Natural killer cell (primary cell): ENCODE results near the gene PPP5C. TPM values are rescaled to one million over a fixed set of nuclear protein-coding genes. Genes with fewer than 3 reads are reported as not detected.

Experiments
- ATAC-seq, 3 donors: fragments of 150-1000 bp in 2 of 3; fragments of 200-7000 bp in 1 of 3; cut with Tn5 transposase; 1 replicate in 1 of 3; 2 replicates in 2 of 3; pipeline ENCODE4 v1.10.0; 2021; ENCODE audit warnings: mild to moderate bottlenecking in 2 of 3, moderate library complexity in 2 of 3
- DNase-seq, 2 donors: peaks; one replicate each; pipeline versions ENCODE4 v3.0.0 to v3.0.0-alpha.2; 2013 to 2021; ENCODE audit warnings: mixed read lengths in 1 of 2
- H3K27ac ChIP-seq: one replicate; pipeline ENCODE4 v1.5.1; 2013; ENCODE audit warnings: mild to moderate bottlenecking, low read length
- H3K27me3 ChIP-seq: one replicate; pipeline ENCODE4 v1.6.1; 2013; ENCODE audit warnings: low read length; ENCODE audit not compliant: control insufficient read depth, insufficient read depth
- H3K36me3 ChIP-seq: one replicate; pipeline ENCODE4 v1.6.1; 2013; ENCODE audit warnings: low read length; ENCODE audit not compliant: control insufficient read depth, insufficient read depth
- H3K4me1 ChIP-seq: one replicate; pipeline ENCODE4 v1.6.1; 2013; ENCODE audit warnings: low read length; ENCODE audit not compliant: control insufficient read depth, insufficient read depth
- H3K4me3 ChIP-seq: one replicate; pipeline ENCODE4 v1.5.1; 2013; ENCODE audit warnings: low read length
- H3K9me3 ChIP-seq: one replicate; pipeline ENCODE4 v1.6.1; 2013; ENCODE audit warnings: low read length; ENCODE audit not compliant: control insufficient read depth, insufficient read depth
- H3K27ac Mint-ChIP-seq, 2 donors: one replicate each; pipeline ENCODE4 v1.8.0; 2022; ENCODE audit warnings: mild to moderate bottlenecking in 2 of 2, mixed read lengths in 2 of 2, moderate library complexity in 1 of 2
- H3K27me3 Mint-ChIP-seq, 2 donors: one replicate each; pipeline ENCODE4 v1.8.0; 2022; ENCODE audit warnings: low read depth in 2 of 2, mixed read lengths in 2 of 2
- H3K36me3 Mint-ChIP-seq: one replicate; pipeline ENCODE4 v1.8.0; 2022; ENCODE audit warnings: mixed read lengths
- H3K4me1 Mint-ChIP-seq, 2 donors: one replicate each; pipeline ENCODE4 v1.8.0; 2022; ENCODE audit warnings: mixed read lengths in 2 of 2
- H3K4me3 Mint-ChIP-seq: one replicate; pipeline ENCODE4 v1.8.0; 2022; ENCODE audit warnings: mild to moderate bottlenecking, moderate library complexity, mixed read lengths
- H3K9me3 Mint-ChIP-seq, 2 donors: one replicate each; pipeline ENCODE4 v1.8.0; 2022; ENCODE audit warnings: mixed read lengths in 2 of 2
- WGBS: methylation state at CpG from one replicate; pipeline ENCODE4 v1.1.7; 2013; ENCODE audit warnings: missing lambda C conversion rate; ENCODE audit not compliant: insufficient coverage; 5-methylcytosine and 5-hydroxymethylcytosine counted together
- intact Hi-C: fragments of 100-400 bp; cut with micrococcal nuclease; formaldehyde crosslinking; loops from one replicate; pipeline ENCODE4 v1.14.2; 2022
- total RNA-seq, 4 donors: library from RNA; stranded (reverse); fragments of 120-200 nt in 1 of 4; gene quantifications; one replicate each; pipeline versions ENCODE4 v1.2.3 to v1.2.4, GENCODE V29; 2013 to 2022
- TF ChIP-seq, protein P1 (sequence below): fragments of 200-600 bp; IDR thresholded peaks from one replicate; pipeline ENCODE4 v1.8.0; 2022; ENCODE audit warnings: antibody characterized with exemption

The PPP5C gene
- total RNA-seq, 3 donors from 2014 or later (not counting 1 experiment from before 2014, with no cell fraction given) = 95.4 to 106 (median 98.4) TPM

DNA sequence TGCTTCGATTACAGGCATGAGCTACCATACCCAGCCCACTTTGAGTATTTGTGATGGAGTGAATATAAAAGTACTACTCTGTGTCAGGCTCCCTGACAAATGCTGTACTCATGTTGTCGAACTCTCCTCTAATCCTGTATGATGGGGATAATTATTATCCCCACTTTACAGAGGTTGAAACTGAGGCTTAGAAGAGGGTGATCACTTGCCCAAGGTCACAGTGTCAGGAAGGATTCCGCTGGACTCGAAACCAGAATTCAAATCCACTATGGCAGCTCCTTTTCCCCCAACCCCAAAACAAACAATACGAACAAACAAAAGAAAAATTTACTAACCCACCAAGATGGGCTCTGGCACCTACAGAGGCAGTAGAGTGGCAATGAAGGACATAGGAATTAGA lies 1.7 kb upstream of the PPP5C start:
- H3K9me3 Mint-ChIP-seq = no peaks in the 10 kb centered on the region
- DNase-seq = no peak
- peak overlapping the region; percentile 90 to 94 for H3K27ac Mint-ChIP-seq
- 91% methylated on average over 3 of the region's 5 CpGs for WGBS
- Histone ChIP-seq H3K9me3 (no peaks in the 10 kb centered on the region), H3K4me3 (no peak overlapping the region), H3K36me3 (no peaks in the 10 kb centered on the region), H3K27me3 (no peaks in the 10 kb centered on the region), H3K4me1 (peaks cover 36% of the 10 kb centered on the region), H3K27ac (no peak overlapping the region)
- no peaks in the 10 kb centered on the region for H3K36me3 Mint-ChIP-seq
- H3K27me3 Mint-ChIP-seq = peaks cover 6 to 14% of the 10 kb centered on the region in 2 donors
- ATAC-seq = no peak
- peaks cover 34 to 39% of the 10 kb centered on the region in 2 donors for H3K4me1 Mint-ChIP-seq
- TF ChIP-seq, protein P1, sequence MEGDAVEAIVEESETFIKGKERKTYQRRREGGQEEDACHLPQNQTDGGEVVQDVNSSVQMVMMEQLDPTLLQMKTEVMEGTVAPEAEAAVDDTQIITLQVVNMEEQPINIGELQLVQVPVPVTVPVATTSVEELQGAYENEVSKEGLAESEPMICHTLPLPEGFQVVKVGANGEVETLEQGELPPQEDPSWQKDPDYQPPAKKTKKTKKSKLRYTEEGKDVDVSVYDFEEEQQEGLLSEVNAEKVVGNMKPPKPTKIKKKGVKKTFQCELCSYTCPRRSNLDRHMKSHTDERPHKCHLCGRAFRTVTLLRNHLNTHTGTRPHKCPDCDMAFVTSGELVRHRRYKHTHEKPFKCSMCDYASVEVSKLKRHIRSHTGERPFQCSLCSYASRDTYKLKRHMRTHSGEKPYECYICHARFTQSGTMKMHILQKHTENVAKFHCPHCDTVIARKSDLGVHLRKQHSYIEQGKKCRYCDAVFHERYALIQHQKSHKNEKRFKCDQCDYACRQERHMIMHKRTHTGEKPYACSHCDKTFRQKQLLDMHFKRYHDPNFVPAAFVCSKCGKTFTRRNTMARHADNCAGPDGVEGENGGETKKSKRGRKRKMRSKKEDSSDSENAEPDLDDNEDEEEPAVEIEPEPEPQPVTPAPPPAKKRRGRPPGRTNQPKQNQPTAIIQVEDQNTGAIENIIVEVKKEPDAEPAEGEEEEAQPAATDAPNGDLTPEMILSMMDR = no peak
- intact Hi-C loops = no loop called here
- H3K4me3 Mint-ChIP-seq = peak overlapping the region; percentile 94

DNA sequence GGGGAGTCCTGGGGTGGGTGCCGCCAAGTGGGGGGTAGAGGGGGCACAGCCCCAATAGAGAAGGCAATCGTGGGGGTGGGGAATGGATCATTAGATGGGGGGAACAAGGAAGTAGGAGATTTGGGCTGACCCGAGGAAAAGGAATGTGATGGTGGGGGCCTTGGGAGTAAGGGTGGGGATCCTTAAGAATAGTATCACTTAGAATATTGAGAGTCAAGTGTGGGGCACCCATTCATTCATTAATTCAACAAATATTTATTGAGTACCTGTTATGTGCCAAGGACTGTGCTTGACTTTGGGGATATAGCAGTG lies 641 bp downstream of the PPP5C start:
- Histone ChIP-seq H3K36me3 (no peaks in the 10 kb centered on the region), H3K4me3 (peak overlapping the region; percentile 99), H3K27me3 (no peaks in the 10 kb centered on the region), H3K27ac (peak overlapping the region; percentile 90), H3K9me3 (no peaks in the 10 kb centered on the region), H3K4me1 (peaks cover 60% of the 10 kb centered on the region)
- DNase-seq (no peak), ATAC-seq (no peak)
- WGBS = 0% methylated on average over 3 of the region's 3 CpGs
- TF ChIP-seq, protein P1 = no peak
- Mint-ChIP-seq H3K27me3 (peaks cover 0 to 3% of the 10 kb centered on the region in 2 donors), H3K4me3 (peak overlapping the region; percentile 94), H3K9me3 (no peaks in the 10 kb centered on the region), H3K4me1 (peaks cover 48 to 57% of the 10 kb centered on the region in 2 donors), H3K36me3 (no peaks in the 10 kb centered on the region), H3K27ac (peak overlapping the region; percentile 90 to 94)
- intact Hi-C loops = no loop called here

DNA sequence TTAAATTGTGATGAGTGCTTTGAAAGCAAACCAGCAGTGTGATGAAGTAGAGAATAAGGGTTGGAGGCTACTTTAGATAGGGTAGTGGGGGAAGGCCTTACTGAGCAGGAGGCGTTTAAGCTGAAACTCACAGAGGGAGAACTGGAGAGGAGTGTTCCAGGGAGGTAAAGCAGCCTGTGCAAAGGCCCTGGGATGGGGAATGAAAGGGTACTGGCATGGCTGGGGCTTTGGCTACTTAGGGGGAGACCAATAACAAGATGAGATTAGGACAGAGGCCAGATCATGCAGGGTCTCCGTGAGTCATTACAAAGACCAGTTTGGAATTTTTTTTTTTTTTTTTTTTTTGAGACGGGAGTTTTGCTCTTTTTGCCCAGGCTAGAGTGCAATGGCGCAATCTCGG lies 1.1 kb downstream of the PPP5C start:
- H3K4me3 Mint-ChIP-seq = peak overlapping the region; percentile 94
- H3K36me3 Mint-ChIP-seq = no peaks in the 10 kb centered on the region
- no peaks in the 10 kb centered on the region for H3K9me3 Mint-ChIP-seq
- 87% methylated on average over 5 of the region's 5 CpGs for WGBS
- H3K27ac Mint-ChIP-seq = peak overlapping the region; percentile 90 to 94
- H3K27me3 ChIP-seq = no peaks in the 10 kb centered on the region
- H3K9me3 ChIP-seq = no peaks in the 10 kb centered on the region
- intact Hi-C loops = no loop called here
- TF ChIP-seq, protein P1 = no peak
- no peaks in the 10 kb centered on the region for H3K36me3 ChIP-seq
- no peak for ATAC-seq
- H3K4me3 ChIP-seq = no peak overlapping the region
- DNase-seq = no peak
- H3K27ac ChIP-seq = no peak overlapping the region
- peaks cover 0 to 3% of the 10 kb centered on the region in 2 donors for H3K27me3 Mint-ChIP-seq
- peaks cover 48 to 60% of the 10 kb centered on the region in 2 donors for H3K4me1 Mint-ChIP-seq
- H3K4me1 ChIP-seq = peaks cover 64% of the 10 kb centered on the region

GRCh38 chr19:46349311-46349993 lies 2.6 kb downstream of the PPP5C start:
- intact Hi-C loops = no loop called here
- peak overlapping the region; percentile 70 for H3K27ac ChIP-seq
- H3K27me3 Mint-ChIP-seq = no peaks in the 10 kb centered on the region

More at GRCh38 chr19:46349311-46349993, 2.6 kb downstream of the PPP5C start:
- TF ChIP-seq, protein P1 = no peak
- H3K9me3 ChIP-seq = no peaks in the 10 kb centered on the region
- no peaks in the 10 kb centered on the region for H3K27me3 ChIP-seq
- no peak overlapping the region for H3K4me3 ChIP-seq
- H3K36me3 ChIP-seq = peaks cover 10% of the 10 kb centered on the region
- 72% methylated on average over 11 of the region's 11 CpGs for WGBS
- DNase-seq (no peak), ATAC-seq (no peak)
- Mint-ChIP-seq H3K4me1 (peaks cover 48 to 73% of the 10 kb centered on the region in 2 donors), H3K4me3 (peak overlapping the region; percentile 76), H3K9me3 (no peaks in the 10 kb centered on the region), H3K36me3 (no peaks in the 10 kb centered on the region), H3K27ac (peak overlapping the region; percentile 90 to 94)
- peaks cover 77% of the 10 kb centered on the region for H3K4me1 ChIP-seq
